HG03558 (cell line): ENCODE measurements around the gene POU4F3.

Source experiments
- ATAC-seq: cut with Tn5 transposase; IDR thresholded peaks from one replicate; pipeline ENCODE4 v1.9.1; 2021; ENCODE audit warnings: moderate number of reproducible peaks; ENCODE audit not compliant: unreplicated experiment; ENCODE audit errors: extremely low read depth

The POU4F3 gene

DNA sequence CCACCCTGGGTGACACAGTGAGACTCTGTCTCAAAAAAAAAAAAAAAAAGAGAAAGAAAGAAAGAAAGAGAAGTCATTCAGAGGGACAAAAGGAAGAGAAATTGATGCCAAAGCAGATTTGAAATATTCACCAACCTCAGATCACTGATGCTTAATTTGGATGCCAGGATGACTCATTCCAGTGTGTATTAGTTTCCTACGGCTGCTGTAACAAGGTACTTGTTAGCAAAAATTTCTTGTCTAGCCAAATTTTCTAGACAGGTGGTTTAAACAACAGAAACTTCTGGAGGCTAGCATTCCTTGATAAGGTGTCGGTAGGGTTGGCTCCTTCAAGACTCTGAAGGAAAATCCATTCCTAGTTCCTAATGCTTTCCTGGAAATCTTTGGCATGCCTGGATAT, 42.1 kb downstream of the POU4F3 start:
- ATAC-seq: no peak

DNA sequence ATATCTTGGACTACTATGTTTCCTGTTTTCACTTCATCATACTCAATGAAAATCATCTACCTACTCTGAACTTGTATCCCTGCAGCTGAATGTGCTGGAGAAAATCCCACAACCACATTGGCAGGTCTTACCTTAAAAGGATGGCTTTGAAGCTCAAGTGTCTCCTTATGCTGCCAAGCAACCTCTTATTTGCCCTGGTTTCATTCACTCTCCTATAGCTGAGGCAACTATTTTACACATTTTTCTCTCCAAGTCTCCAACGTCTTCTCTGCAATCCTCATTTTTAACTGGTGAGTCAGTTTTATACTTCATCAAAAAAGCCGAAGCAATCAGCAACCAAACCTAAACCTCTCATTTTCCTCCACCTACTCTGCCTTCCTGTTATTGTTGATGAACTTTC, 49.7 kb downstream of the POU4F3 start:
- ATAC-seq: no peak

DNA sequence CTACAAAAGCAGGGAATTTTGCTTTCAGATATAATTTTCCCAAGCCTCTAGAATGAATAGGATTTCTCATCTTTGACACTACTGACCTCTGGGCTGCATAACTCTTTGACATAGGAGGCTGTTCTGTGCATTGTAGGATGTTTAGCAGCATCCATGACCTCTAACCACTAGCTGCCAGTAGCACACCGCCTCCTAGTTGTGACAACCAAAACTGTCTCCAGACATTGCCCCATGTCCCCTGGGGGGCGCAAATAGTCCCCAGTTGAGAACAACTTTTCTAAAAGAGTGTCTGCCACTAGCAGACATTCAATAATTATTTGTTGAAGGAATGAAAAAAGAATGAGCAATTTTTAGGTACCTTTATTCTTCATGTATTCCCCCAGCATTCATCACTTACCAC, 51.8 kb downstream of the POU4F3 start:
- no peak for ATAC-seq
